Activated naive CD4-positive, alpha-beta T cell treated with anti-CD3 and anti-CD28 coated beads, Interleukin-2, amount 10 ng/mL, durations not matched to agents 7 days and 5 days (primary cell): ENCODE data around the gene TBX3.
A peak's percentile ranks its signal among the peaks of the same experiment; 100 is the strongest.
"Not testable (repeated sequence)": the region's sequence is repeated elsewhere in the genome, so short reads cannot be mapped to it uniquely, and the experiment has no call there.

Experiments
- CTCF ChIA-PET: fragments of 350-600 bp; sonication (Branson Sonifier 250); formaldehyde crosslinking; loops from one replicate; lab custom pipeline; 2021; ENCODE audit warnings: antibody characterized with exemption; lab: Charles Lee
- DNase-seq: peaks from one replicate; pipeline ENCODE4 v3.0.0-alpha.2; 2020
- H3K27ac Mint-ChIP-seq: one replicate; pipeline ENCODE4 v1.8.0; 2021; ENCODE audit warnings: mild to moderate bottlenecking, moderate library complexity, mixed read lengths
- H3K27me3 Mint-ChIP-seq: one replicate; pipeline ENCODE4 v1.8.0; 2021; ENCODE audit warnings: mild to moderate bottlenecking, mixed read lengths
- H3K36me3 Mint-ChIP-seq: one replicate; pipeline ENCODE4 v1.8.0; 2021; ENCODE audit warnings: mixed read lengths
- H3K4me1 Mint-ChIP-seq: one replicate; pipeline ENCODE4 v1.8.0; 2021; ENCODE audit warnings: mixed read lengths
- H3K4me3 Mint-ChIP-seq: one replicate; pipeline ENCODE4 v1.8.0; 2021; ENCODE audit warnings: mild to moderate bottlenecking, moderate library complexity, mixed read lengths
- H3K9me3 Mint-ChIP-seq: one replicate; pipeline ENCODE4 v1.8.0; 2021; ENCODE audit warnings: mixed read lengths

Gene TBX3

DNA sequence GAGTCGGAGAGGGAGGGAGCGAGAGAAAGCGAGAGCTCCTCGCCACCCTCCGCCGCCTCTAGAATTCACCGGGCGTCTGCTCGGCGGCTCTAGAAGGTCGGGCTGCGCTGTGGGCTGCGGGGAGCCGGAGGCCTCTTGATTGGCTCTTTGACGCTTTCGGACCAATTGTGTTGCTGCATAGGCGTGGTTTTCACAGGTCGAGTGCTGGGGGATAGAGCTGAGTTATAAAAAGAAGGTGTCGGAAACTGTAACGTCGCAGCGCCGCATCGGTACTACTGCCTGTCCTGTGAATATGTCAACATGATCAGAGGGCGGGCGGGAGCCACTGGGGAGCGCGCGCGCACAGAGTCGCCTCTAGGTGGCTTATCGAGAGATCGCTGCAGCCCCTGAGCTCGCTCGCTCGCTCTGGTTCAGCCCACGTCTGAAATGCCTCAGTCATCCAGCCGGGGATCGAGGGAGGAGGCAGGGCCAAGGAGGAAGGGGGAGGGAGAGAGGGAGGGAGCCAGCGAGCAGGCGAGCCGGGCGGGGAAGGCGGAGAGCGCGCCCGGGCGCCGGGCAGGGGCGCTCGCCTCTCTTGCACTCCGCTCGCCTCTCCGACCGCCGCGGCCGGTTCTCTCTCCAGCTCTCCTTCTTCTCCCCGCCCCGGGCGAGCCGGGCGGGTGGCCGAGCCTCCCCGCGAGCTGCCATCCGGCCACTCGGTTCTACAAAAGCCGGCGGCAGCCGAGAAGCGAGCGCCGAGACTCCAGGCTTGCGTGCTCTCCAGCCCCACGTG lies at the start of gene TBX3:
TBX3 (minus strand) TSS at position 78 of the 772 bp plus-strand sequence. CDS start 975 bp downstream, outside the sequence.
- Mint-ChIP-seq H3K27me3 (peaks cover 99% of the 10 kb centered on the region), H3K4me1 (peaks cover 19% of the 10 kb centered on the region), H3K4me3 (peak within 1 kb of the TSS; percentile 61), H3K27ac (peak within 1 kb of the TSS; percentile 50), H3K36me3 (peaks cover 20% of the 10 kb centered on the region), H3K9me3 (peaks cover 6% of the 10 kb centered on the region)
- CTCF ChIA-PET, result no interaction called here
- peak; percentile 55 for DNase-seq

DNA sequence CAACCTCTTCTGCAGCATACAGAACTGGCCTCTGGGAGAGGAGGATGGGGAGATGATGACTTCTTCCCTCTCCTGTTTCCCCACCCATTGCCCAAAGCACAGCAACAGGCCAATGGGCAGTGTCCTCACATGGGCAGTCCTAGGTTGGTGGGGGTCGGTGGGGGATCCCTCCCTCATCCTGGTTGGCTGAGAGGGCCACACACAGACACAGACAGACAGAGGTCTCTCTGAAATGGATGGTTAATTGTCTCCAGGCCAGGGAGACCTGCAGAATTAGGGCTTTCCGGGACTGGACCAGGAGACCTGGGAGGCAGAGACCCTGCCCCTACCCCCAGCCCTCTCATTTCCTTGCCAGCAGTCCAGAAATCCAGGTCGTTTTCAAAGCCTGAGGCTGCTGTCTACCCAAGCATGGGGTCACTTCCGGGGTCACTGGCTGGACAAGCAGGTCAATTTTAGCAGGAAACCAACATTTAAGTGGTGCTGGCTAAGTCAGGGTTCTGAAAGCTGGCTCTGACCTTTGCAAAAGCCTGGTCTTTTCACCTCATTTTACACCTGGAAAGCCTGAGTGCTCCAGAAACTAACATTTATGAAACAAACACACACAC lies 48.6 kb upstream of the TBX3 start:
- Mint-ChIP-seq H3K27ac (no peak overlapping the region), H3K27me3 (peaks cover 37% of the 10 kb centered on the region), H3K9me3 (no peaks in the 10 kb centered on the region), H3K36me3 (no peaks in the 10 kb centered on the region), H3K4me3 (no peak overlapping the region), H3K4me1 (no peaks in the 10 kb centered on the region)
- no peak for DNase-seq
- CTCF ChIA-PET, result no interaction called here

DNA sequence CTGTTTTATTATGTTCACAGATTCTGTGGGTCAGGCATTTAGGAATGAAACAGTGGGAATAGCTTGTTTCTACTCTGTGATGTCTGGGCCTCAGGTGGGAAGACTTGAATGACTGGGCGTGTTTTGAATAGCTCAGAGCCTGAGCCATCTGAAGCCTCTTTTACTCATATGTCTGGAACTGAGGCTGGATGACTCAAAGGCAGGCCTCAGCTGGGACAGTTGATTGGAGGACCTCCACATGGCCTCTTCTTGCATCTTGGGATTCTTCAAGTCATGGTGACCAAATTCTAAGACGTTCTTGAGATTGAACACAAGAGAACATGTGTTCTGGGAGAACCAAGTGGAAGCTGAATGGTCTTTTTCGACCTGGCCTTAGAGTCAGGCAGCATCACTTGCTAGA lies 45.8 kb upstream of the TBX3 start:
- Mint-ChIP-seq H3K27ac (no peak overlapping the region), H3K9me3 (no peaks in the 10 kb centered on the region), H3K4me3 (no peak overlapping the region), H3K4me1 (no peaks in the 10 kb centered on the region), H3K36me3 (no peaks in the 10 kb centered on the region), H3K27me3 (peaks cover 11% of the 10 kb centered on the region)
- CTCF ChIA-PET, result no interaction called here
- DNase-seq, result no peak

DNA sequence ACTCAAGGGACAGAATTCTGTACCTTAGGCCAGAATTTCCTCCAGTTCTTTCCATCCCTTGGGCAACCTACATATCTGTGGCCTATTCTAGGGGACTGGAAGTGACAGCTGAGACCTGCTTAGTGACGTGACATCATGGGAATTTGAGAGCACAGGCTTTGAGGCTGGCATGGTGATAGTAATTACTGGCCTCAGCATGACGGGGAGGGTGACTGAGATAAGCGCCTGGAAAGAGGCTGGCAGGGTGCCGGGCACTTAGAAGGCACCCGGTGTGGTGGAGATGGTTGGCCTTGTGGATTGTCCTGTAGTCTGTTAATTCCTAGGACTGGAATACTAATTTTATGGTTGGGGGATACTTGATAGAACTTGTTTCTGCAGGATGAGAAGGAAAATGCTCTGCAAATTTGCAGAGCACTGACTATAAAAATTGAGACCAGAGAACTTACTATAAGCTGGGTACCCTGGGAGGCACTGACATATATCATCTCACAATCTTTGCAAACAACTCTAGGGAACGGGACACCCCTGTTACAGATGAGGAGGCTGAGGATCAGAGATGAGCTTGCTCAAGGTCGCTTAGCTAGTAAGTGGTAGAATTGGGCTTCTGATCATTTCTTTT lies 42.2 kb upstream of the TBX3 start:
- Mint-ChIP-seq H3K27ac (no peak overlapping the region), H3K9me3 (no peaks in the 10 kb centered on the region), H3K36me3 (no peaks in the 10 kb centered on the region), H3K27me3 (no peaks in the 10 kb centered on the region), H3K4me3 (no peak overlapping the region), H3K4me1 (no peaks in the 10 kb centered on the region)
- no peak for DNase-seq
- CTCF ChIA-PET, result no interaction called here

DNA sequence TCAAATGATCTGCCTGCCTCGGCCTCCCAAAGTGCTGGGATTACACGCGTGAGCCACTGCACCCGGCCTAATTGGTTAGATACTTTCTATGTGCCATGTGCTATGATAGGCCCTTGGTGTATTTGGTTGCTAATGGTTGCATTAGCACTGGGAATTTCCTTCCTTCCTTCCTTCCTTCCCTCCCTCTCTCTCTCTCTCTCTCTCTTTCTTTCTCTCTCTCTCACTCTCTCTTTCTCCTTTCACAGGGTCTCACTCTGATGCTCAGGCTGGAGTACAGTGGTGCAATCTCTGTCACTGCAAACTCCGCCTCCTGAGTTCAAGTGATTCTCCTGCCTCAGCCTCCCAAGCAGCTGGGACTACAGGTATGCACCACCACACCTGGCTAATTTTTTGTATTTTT lies 38.2 kb upstream of the TBX3 start:
- H3K27me3 Mint-ChIP-seq, DNase-seq, H3K36me3 Mint-ChIP-seq, H3K9me3 Mint-ChIP-seq, H3K27ac Mint-ChIP-seq, H3K4me1 Mint-ChIP-seq, H3K4me3 Mint-ChIP-seq, CTCF ChIA-PET: not testable (repeated sequence)

DNA sequence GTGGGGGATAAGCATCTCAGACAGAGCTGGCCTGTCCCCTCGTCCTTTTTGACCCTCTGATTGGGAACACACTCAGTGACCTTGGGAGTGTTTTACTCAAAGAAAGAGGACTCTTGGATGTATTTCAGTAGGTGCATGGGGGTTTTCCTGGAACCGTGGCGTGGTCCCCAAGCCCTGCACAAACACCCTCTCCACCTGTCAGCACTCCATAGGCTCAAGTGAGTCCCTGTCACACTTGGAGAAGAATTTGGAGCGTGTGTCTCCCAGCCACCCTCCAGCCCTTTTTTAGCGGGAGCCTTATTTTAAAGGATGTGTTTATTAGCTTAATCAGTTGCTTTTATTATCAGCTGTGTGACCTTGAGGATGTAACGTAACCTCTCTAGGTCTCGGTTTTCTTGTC lies 37.3 kb upstream of the TBX3 start:
- DNase-seq, result no peak
- CTCF ChIA-PET, result no interaction called here
- Mint-ChIP-seq H3K4me1 (no peaks in the 10 kb centered on the region), H3K36me3 (no peaks in the 10 kb centered on the region), H3K27me3 (no peaks in the 10 kb centered on the region), H3K9me3 (peaks cover 2% of the 10 kb centered on the region), H3K4me3 (no peak overlapping the region), H3K27ac (no peak overlapping the region)

DNA sequence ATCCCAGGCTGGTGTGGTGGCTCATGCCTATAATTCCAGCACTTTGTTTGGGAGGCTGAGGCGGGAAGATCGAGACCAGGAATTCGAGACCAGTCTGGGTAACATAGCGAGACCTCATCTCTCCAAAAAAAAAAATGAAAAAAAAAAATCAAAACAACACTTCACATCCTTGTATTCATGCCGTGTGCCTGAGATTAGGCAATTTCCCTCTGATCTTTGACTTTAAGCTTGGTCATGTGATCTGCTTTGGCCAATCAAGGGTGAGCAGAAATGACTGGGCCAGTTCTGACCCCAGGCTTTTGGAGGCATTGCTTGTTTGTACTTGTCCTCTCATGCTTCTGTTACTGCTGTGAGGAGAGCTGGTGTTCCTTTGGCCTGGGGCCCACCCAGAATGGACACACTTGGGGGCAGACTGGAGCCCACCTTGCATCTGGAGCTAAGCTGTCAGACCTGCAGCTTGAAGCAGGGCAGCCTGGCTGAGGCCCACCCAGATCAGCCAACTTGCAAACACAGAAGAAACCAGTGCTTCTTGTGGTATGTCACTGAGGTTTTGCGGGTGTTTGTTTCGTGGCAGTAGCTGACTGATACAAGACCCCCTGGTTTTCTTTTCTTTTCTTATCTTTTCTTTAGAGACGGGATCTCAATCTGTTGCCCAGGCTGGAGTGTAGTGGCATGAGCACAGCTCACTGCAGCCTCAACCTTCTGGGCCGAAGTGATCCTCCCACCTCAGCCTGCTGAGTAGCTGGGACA lies 29.7 kb upstream of the TBX3 start:
- no peak for DNase-seq
- peaks cover 3% of the 10 kb centered on the region for H3K27me3 Mint-ChIP-seq
- no peaks in the 10 kb centered on the region for H3K4me1 Mint-ChIP-seq
- peaks cover 9% of the 10 kb centered on the region for H3K9me3 Mint-ChIP-seq
- H3K4me3 Mint-ChIP-seq, result no peak overlapping the region
- H3K36me3 Mint-ChIP-seq, result no peaks in the 10 kb centered on the region
- CTCF ChIA-PET, result no interaction called here
- no peak overlapping the region for H3K27ac Mint-ChIP-seq

DNA sequence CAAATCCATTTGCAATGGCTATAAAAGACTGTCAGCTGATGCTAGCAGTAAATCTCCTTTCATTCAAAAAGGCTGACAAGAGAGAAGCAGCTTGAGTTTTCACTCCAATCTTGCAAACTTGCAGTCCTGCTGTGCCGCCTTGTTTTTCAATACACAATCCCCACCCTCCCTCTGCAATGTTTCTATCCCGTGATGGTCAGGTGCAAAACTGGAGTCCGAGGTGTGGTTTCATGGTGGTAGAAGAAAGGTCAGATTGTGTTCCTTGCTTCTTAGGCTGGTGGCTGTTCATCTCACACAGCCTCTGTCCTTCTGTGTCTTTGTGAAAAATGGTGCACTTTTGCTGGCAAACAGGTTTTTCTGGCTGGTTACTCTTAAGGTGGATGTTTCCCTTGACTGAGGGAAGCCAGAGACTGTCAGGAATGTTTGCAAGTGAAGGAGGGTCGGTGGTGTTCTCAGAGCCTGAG lies 27.7 kb upstream of the TBX3 start:
- H3K27me3 Mint-ChIP-seq, result peaks cover 3% of the 10 kb centered on the region
- H3K9me3 Mint-ChIP-seq, result peaks cover 10% of the 10 kb centered on the region
- CTCF ChIA-PET, result no interaction called here
- no peaks in the 10 kb centered on the region for H3K4me1 Mint-ChIP-seq
- H3K27ac Mint-ChIP-seq, result no peak overlapping the region
- H3K4me3 Mint-ChIP-seq, result no peak overlapping the region
- H3K36me3 Mint-ChIP-seq, result no peaks in the 10 kb centered on the region
- DNase-seq, result no peak

DNA sequence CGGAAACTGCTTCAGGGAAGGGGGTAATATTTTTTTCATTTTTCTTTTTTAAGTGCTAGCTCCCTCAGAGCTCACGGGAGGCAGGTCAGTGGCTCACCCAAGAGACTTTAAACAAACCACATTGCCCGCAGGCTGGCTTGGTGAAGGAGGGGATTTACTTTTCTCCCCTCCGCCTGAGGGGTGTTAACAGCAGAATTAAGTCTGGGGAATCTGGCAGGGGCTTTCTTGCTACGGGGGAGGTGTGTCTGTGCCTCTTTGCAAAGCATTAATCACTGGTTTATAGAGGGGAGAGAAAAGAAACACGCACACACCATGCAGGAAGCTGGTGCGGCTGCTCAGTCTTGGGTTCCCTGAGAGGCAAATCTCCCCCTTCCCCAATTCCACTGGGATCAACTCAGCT lies 26.2 kb upstream of the TBX3 start:
- peaks cover 3% of the 10 kb centered on the region for H3K27me3 Mint-ChIP-seq
- no peaks in the 10 kb centered on the region for H3K4me1 Mint-ChIP-seq
- no peaks in the 10 kb centered on the region for H3K36me3 Mint-ChIP-seq
- H3K27ac Mint-ChIP-seq, result no peak overlapping the region
- peaks cover 6% of the 10 kb centered on the region for H3K9me3 Mint-ChIP-seq
- no peak overlapping the region for H3K4me3 Mint-ChIP-seq
- CTCF ChIA-PET, result no interaction called here
- DNase-seq, result no peak

DNA sequence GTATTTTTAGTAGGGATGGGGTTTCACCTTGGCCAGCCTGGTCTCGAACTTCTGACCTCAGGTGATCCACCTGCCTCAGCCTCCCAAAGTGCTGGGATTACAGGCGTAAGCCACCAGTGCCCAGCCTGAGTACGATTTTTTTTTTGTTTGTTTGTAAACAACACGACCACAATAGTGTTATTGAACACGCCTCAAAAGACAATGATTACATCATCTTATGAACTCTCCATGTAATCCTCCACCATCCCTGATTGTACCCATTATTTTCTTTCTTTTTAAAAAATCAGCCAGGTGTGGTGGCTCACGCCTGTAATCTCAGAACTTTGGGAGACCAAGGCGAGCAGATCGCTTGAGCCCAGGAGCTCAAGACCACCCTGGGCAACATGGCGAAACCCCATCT lies 25.1 kb upstream of the TBX3 start:
- peaks cover 4% of the 10 kb centered on the region for H3K9me3 Mint-ChIP-seq
- peaks cover 5% of the 10 kb centered on the region for H3K27me3 Mint-ChIP-seq
- no peak overlapping the region for H3K4me3 Mint-ChIP-seq
- DNase-seq, result no peak
- CTCF ChIA-PET, result no interaction called here
- no peaks in the 10 kb centered on the region for H3K4me1 Mint-ChIP-seq
- H3K36me3 Mint-ChIP-seq, result no peaks in the 10 kb centered on the region
- no peak overlapping the region for H3K27ac Mint-ChIP-seq

DNA sequence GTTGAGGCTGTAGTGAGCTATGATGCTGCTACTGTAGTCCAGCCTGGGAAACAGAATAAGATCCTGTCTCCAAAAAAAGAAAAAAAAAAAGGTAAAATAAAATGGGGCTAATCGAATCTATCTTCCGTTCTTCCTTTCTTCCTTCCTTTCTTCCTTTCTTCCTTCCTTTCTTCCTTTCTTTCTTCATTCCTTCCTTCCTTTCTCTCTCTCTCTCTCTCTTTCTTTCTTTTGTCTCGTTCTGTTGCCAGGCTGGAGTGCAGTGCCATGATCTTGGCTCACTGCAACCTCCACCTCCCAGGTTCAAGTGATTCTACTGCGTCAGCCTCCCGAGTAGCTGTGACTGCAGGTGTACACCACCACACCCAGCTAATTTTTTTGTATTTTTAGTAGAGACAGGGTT lies 24.6 kb upstream of the TBX3 start:
- H3K36me3 Mint-ChIP-seq, H3K9me3 Mint-ChIP-seq, H3K4me3 Mint-ChIP-seq, H3K27me3 Mint-ChIP-seq, DNase-seq, CTCF ChIA-PET, H3K4me1 Mint-ChIP-seq, H3K27ac Mint-ChIP-seq: not testable (repeated sequence)

DNA sequence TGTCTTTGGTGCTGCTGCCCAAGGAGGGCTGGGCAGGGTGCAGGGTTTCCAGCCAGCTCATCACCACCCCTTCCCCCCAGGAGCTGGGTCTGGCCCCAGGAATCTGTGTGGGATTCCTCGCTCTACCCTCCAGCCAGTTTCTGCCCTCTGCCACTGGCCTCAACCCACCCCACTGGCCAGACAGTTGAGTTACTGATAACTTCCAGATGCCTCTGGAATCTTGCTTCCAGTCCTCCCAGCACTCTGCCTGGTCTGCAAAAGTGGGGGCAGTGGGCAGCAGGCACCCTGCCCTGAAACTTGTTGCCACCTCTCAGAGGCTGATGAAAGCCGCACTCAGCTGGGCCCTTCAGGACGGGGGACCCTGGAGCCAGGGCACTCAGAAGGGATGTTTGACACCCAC lies 20.1 kb upstream of the TBX3 start:
- DNase-seq, result no peak
- Mint-ChIP-seq H3K4me1 (no peaks in the 10 kb centered on the region), H3K36me3 (no peaks in the 10 kb centered on the region), H3K27ac (no peak overlapping the region), H3K27me3 (peaks cover 51% of the 10 kb centered on the region), H3K9me3 (peaks cover 2% of the 10 kb centered on the region), H3K4me3 (no peak overlapping the region)
- CTCF ChIA-PET, result no interaction called here

DNA sequence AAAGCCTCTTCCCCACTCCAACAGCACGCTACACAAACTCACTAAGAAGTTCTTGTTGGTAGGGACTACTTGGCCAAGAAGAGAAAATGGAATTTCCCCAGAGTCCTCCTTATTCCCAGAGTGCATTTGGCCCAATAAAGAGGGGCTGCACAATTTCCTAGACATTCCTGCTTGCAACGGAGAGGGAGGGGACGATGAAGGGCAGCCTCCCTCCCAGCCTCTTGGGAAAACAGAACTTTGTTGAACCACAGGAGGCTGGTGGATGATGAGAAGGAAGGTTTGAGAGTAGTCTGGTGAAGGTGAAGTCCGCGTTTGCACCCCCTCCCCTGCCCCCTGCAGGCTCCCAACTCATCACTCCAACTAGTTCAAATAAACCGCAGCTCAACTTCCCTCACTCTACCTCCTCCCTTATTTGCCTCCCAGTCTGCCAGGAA lies 19.1 kb upstream of the TBX3 start:
- Mint-ChIP-seq H3K4me3 (no peak overlapping the region), H3K27me3 (peaks cover 61% of the 10 kb centered on the region), H3K27ac (no peak overlapping the region), H3K9me3 (no peaks in the 10 kb centered on the region), H3K4me1 (no peaks in the 10 kb centered on the region), H3K36me3 (no peaks in the 10 kb centered on the region)
- no peak for DNase-seq
- CTCF ChIA-PET, result no interaction called here

DNA sequence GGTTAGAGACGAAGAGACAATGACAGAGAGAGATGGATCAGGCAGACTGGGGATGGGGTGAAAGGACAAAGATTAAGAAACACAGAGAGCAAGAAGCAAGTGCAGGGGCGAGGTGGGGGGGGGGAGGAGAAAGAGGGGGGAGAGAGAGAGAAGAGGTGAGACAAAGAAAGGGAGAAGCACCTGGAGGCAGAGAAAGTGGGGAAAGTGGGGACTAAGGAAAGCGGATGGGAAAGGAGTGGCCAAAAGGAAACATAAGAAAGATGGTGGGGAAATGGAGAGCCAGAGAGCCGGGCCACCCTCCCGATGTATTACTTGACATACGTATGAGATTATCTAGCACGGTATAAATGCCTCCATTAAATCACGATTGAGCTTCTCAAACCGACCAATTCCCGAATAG lies 18.5 kb upstream of the TBX3 start:
- Mint-ChIP-seq H3K36me3 (no peaks in the 10 kb centered on the region), H3K9me3 (no peaks in the 10 kb centered on the region), H3K27ac (no peak overlapping the region), H3K4me3 (no peak overlapping the region), H3K27me3 (peaks cover 67% of the 10 kb centered on the region), H3K4me1 (no peaks in the 10 kb centered on the region)
- DNase-seq, result no peak
- CTCF ChIA-PET, result no interaction called here
